H1 (cell line): ENCODE results near the gene RBM6. TPM values are rescaled to one million over a fixed set of nuclear protein-coding genes. Genes with fewer than 3 reads are reported as not detected.
A peak's percentile ranks its signal among the peaks of the same experiment; 100 is the strongest.

Source experiments
- CTCF ChIA-PET: fragments of 300-600 bp; sonication (Branson Sonifier 250); formaldehyde crosslinking; loops from one replicate; lab custom pipeline; 2021; ENCODE audit not compliant: partially characterized antibody; lab: Charles Lee
- POLR2A ChIA-PET: fragments of 300-600 bp; sonication (Branson Sonifier 250); formaldehyde crosslinking; loops from one replicate; lab custom pipeline; 2021; ENCODE audit warnings: inconsistent platforms; ENCODE audit not compliant: partially characterized antibody; lab: Charles Lee
- DNase-seq, 2 experiments: peaks; one replicate each; pipeline versions ENCODE4 v3.0.0 to v3.0.0-alpha.2; 2010 to 2022; ENCODE audit warnings: low spot score in 2 of 2, low read depth in 1 of 2, mixed read lengths in 1 of 2
- FAIRE-seq: peaks from 2 replicates; lab custom pipeline; 2011; peaks lifted over from hg19 to GRCh38; lab: Jason Lieb, UNC
- H2AFZ ChIP-seq: 2 replicates; pipeline ENCODE4 v1.8.1; 2012; ENCODE audit warnings: low read length, inconsistent platforms
- H2AK5ac ChIP-seq: 2 replicates; pipeline ENCODE4 v1.6.1; 2013; ENCODE audit warnings: low read depth, low read length
- H2BK120ac ChIP-seq: replicated peaks from 2 replicates; pipeline ENCODE3; 2013; ENCODE audit warnings: low read depth, low read length, inconsistent platforms
- H2BK12ac ChIP-seq: 2 replicates; pipeline ENCODE4 v1.6.1; 2013; ENCODE audit warnings: low read depth, low read length
- H2BK15ac ChIP-seq: 2 replicates; pipeline ENCODE4 v1.6.1; 2013; ENCODE audit warnings: low read length
- H2BK20ac ChIP-seq: 2 replicates; pipeline ENCODE4 v1.6.1; 2013; ENCODE audit warnings: low read length
- H2BK5ac ChIP-seq: 2 replicates; pipeline ENCODE4 v1.6.1; 2013; ENCODE audit warnings: low read depth, low read length
- H3K14ac ChIP-seq: 2 replicates; pipeline ENCODE4 v1.6.1; 2013; ENCODE audit warnings: inconsistent platforms; ENCODE audit not compliant: insufficient read length
- H3K18ac ChIP-seq: 2 replicates; pipeline ENCODE4 v1.6.1; 2013; ENCODE audit warnings: low read length; ENCODE audit errors: extremely low read depth
- H3K23ac ChIP-seq: 2 replicates; pipeline ENCODE4 v1.6.1; 2013; ENCODE audit warnings: inconsistent platforms; ENCODE audit not compliant: insufficient read length
- H3K23me2 ChIP-seq: 2 replicates; pipeline ENCODE4 v1.6.1; 2013; ENCODE audit warnings: low read depth, low read length
- H3K27ac ChIP-seq: 2 replicates; pipeline ENCODE4 v1.6.1; 2011; ENCODE audit warnings: low read depth, low read length, inconsistent platforms
- H3K27me3 ChIP-seq, 4 experiments: replicated peaks in 1 of 4; 1 replicate in 1 of 4; 2 replicates in 3 of 4; pipeline versions ENCODE4 v1.6.1 to v1.8.1; 2011 to 2013; ENCODE audit warnings: low read length in 3 of 4, mild to moderate bottlenecking in 3 of 4, inconsistent platforms in 2 of 4, mixed read lengths in 2 of 4, moderate library complexity in 1 of 4; ENCODE audit not compliant: control insufficient read depth in 3 of 4, insufficient read depth in 3 of 4; ENCODE audit errors: extremely low read depth in 1 of 4
- H3K36me3 ChIP-seq, 4 experiments: 2 replicates each; pipeline versions ENCODE4 v1.6.1 to v1.8.1; 2011 to 2013; ENCODE audit warnings: mild to moderate bottlenecking in 4 of 4, low read length in 3 of 4, moderate library complexity in 2 of 4, control low read depth in 1 of 4, inconsistent platforms in 1 of 4; ENCODE audit not compliant: insufficient read depth in 4 of 4, control insufficient read depth in 2 of 4
- H3K4ac ChIP-seq: replicated peaks from 2 replicates; pipeline ENCODE3; 2013; ENCODE audit warnings: low read length, low read depth, mixed read lengths, inconsistent platforms; ENCODE audit not compliant: insufficient read length
- H3K4me1 ChIP-seq, 4 experiments: replicated peaks in 1 of 4; 1 replicate in 1 of 4; 2 replicates in 3 of 4; pipeline versions ENCODE4 v1.6.1 to v1.8.1; 2011 to 2013; ENCODE audit warnings: low read length in 3 of 4, inconsistent platforms in 2 of 4, mixed read lengths in 1 of 4; ENCODE audit not compliant: insufficient read depth in 4 of 4, control insufficient read depth in 3 of 4
- H3K4me2 ChIP-seq, 2 experiments: 2 replicates each; pipeline versions ENCODE4 v1.6.1 to v1.8.1; 2011 to 2013; ENCODE audit warnings: low read depth in 2 of 2, low read length in 2 of 2, control low read depth in 1 of 2, inconsistent platforms in 1 of 2, mild to moderate bottlenecking in 1 of 2; ENCODE audit not compliant: insufficient read depth in 1 of 2
- H3K4me3 ChIP-seq, 4 experiments: fragments of 200-600, 300-600 bp in 1 of 4; sonication (generic), shearing (Covaris generic), sonication (Bioruptor Twin) in 1 of 4; 2 replicates each; pipeline versions ENCODE4 v1.5.1 to v1.8.1; 2011 to 2016; ENCODE audit warnings: low read length in 4 of 4, low read depth in 3 of 4, control low read depth in 2 of 4, inconsistent platforms in 2 of 4, mild to moderate bottlenecking in 2 of 4, mixed read lengths in 1 of 4, moderate library complexity in 1 of 4; ENCODE audit not compliant: insufficient read depth in 2 of 4; ENCODE audit errors: extremely low read depth in 1 of 4
- H3K56ac ChIP-seq: replicated peaks from 2 replicates; pipeline ENCODE3; 2013; ENCODE audit warnings: low read depth, mild to moderate bottlenecking, mixed read lengths, low read length, inconsistent platforms; ENCODE audit not compliant: insufficient read length
- H3K79me1 ChIP-seq: 2 replicates; pipeline ENCODE4 v1.6.1; 2013; ENCODE audit warnings: low read depth, low read length, control low read depth
- H3K79me2 ChIP-seq, 2 experiments: 2 replicates each; pipeline versions ENCODE4 v1.6.1 to v1.8.1; 2012 to 2013; ENCODE audit warnings: low read length in 2 of 2, mild to moderate bottlenecking in 2 of 2, inconsistent platforms in 1 of 2; ENCODE audit not compliant: insufficient read depth in 2 of 2, control insufficient read depth in 1 of 2
- H3K9ac ChIP-seq, 4 experiments: replicated peaks in 1 of 4; 1 replicate in 1 of 4; 2 replicates in 3 of 4; pipeline versions ENCODE4 v1.6.1 to v1.8.1; 2011 to 2013; ENCODE audit warnings: low read depth in 3 of 4, low read length in 3 of 4, control low read depth in 2 of 4, mild to moderate bottlenecking in 2 of 4, moderate library complexity in 2 of 4, inconsistent platforms in 1 of 4; ENCODE audit errors: extremely low read depth in 1 of 4
- H3K9me3 ChIP-seq, 2 experiments: 2 replicates each; pipeline versions ENCODE4 v1.6.1 to v1.8.1; 2012 to 2013; ENCODE audit warnings: mild to moderate bottlenecking in 2 of 2, moderate library complexity in 2 of 2, control low read depth in 1 of 2, inconsistent platforms in 1 of 2, low read depth in 1 of 2, low read length in 1 of 2, mixed read lengths in 1 of 2; ENCODE audit not compliant: insufficient read depth in 2 of 2
- H4K20me1 ChIP-seq, 2 experiments: replicated peaks in 1 of 2; 2 replicates each; pipeline versions ENCODE3 to v1.8.1; 2011 to 2013; ENCODE audit warnings: inconsistent platforms in 2 of 2, low read length in 2 of 2, mild to moderate bottlenecking in 1 of 2; ENCODE audit not compliant: insufficient read depth in 2 of 2, control insufficient read depth in 1 of 2
- H4K5ac ChIP-seq: 2 replicates; pipeline ENCODE4 v1.6.1; 2013; ENCODE audit warnings: low read length, low read depth, mixed read lengths, inconsistent platforms; ENCODE audit not compliant: insufficient read length
- H4K8ac ChIP-seq: 2 replicates; pipeline ENCODE4 v1.8.0; 2013; ENCODE audit warnings: mild to moderate bottlenecking, moderate library complexity, low read length, inconsistent platforms; ENCODE audit not compliant: insufficient read depth; ENCODE audit errors: extremely low read depth
- H4K91ac ChIP-seq: replicated peaks from 2 replicates; pipeline ENCODE3; 2013; ENCODE audit warnings: low read length, mixed read lengths, inconsistent platforms; ENCODE audit not compliant: insufficient read length
- EGR1 ChIP-seq: IDR thresholded peaks from 2 replicates; pipeline ENCODE4 v1.6.1; 2011; ENCODE audit warnings: low read depth, low read length, borderline replicate concordance
- HDAC2 ChIP-seq, 2 experiments: fragments of 300-600 bp in 1 of 2; sonication (generic) in 1 of 2; IDR thresholded peaks; 2 replicates each; pipeline ENCODE4 v1.6.1; 2011 to 2012; ENCODE audit warnings: low read depth in 2 of 2, low read length in 2 of 2, mild to moderate bottlenecking in 2 of 2, moderate library complexity in 2 of 2, borderline replicate concordance in 1 of 2, inconsistent platforms in 1 of 2
- JUN ChIP-seq: IDR thresholded peaks from 2 replicates; pipeline ENCODE4 v1.6.1; 2011; ENCODE audit warnings: low read depth, mild to moderate bottlenecking, improper control_type of control experiment, low read length
- KDM1A ChIP-seq: fragments of 200-600, 300-600 bp; sonication (generic); IDR thresholded peaks from 2 replicates; pipeline ENCODE4 v1.7.1; 2016; ENCODE audit warnings: mild to moderate bottlenecking, low read length, borderline replicate concordance
- POU5F1 ChIP-seq: IDR thresholded peaks from 2 replicates; pipeline ENCODE4 v1.6.1; 2011; ENCODE audit warnings: low read depth, mild to moderate bottlenecking, low read length, moderate library complexity
- SIRT6 ChIP-seq: IDR thresholded peaks from one replicate; pipeline ENCODE4 v1.7.1; 2012; ENCODE audit warnings: low read length, inconsistent platforms
- TCF12 ChIP-seq: IDR thresholded peaks from 2 replicates; pipeline ENCODE4 v1.6.1; 2011; ENCODE audit warnings: low read depth, mild to moderate bottlenecking, low read length
- WGBS, 2 experiments: shearing (Covaris generic) in 1 of 2; methylation state at CpG; one replicate each; pipeline versions ENCODE4 v1.1.6 to v1.1.7; 2013 to 2015; ENCODE audit warnings: low lambda C conversion rate in 2 of 2, mixed read lengths in 2 of 2, inconsistent platforms in 1 of 2, low coverage in 1 of 2, missing lambda C conversion rate in 1 of 2; ENCODE audit not compliant: insufficient replicate concordance in 2 of 2, insufficient coverage in 1 of 2, insufficient read length in 1 of 2; ENCODE audit errors: extremely low coverage in 1 of 2, missing lambda C conversion rate in 1 of 2; 5-methylcytosine and 5-hydroxymethylcytosine counted together
- polyA plus RNA-seq, 7 experiments: library from polyadenylated mRNA; depleted of rRNA in 3 of 7; stranded (reverse) in 5 of 7; unstranded in 2 of 7; fragments of >200 nt in 5 of 7; fragments of 200-250 nt in 2 of 7; gene quantifications; 1 replicate in 5 of 7; 2 replicates in 1 of 7; 4 replicates in 1 of 7; pipeline versions ENCODE4 v1.2.1 to v1.2.3, GENCODE V29; 2011 to 2013; ENCODE audit warnings: missing spikeins in 2 of 7, mixed read lengths in 2 of 7
- total RNA-seq: library from RNA; stranded (reverse); fragmentation: NEBNext Ultra II Directional; extraction: Animal tissue kit (Norgen Biotek cat#: 25700); gene quantifications from 2 replicates; pipeline ENCODE4 v1.2.1, GENCODE V29; 2021

RBM6 gene
- total and polyA plus RNA-seq, 2 of the 8 experiments (the other 6 are each of a cell fraction or from before 2014, with no cell fraction given) = 30.6 to 80.1 TPM

- Histone ChIP-seq H2BK5ac (no peak overlapping the region), H4K91ac (no peak overlapping the region), H2BK20ac (no peak overlapping the region), H4K8ac (peak overlapping the region; percentile 47; the same call in 1 of the 2 replicates), H3K4ac (no peak overlapping the region), H4K20me1 (peaks cover 2 to 20% of the 10 kb centered on the region in 2 experiments)
- no peak for TF ChIP-seq SIRT6
- TF ChIP-seq HDAC2 (IDR thresholded peaks at IDR 0.05; ENCODE audit: borderline replicate concordance in 1 of 2, low read depth in 2 of 2, low read length in 2 of 2) = no peak
- no peak for TF ChIP-seq POU5F1
- no peak for TF ChIP-seq KDM1A
- TF ChIP-seq TCF12 = no peak
- no peak for TF ChIP-seq EGR1
- no peak for TF ChIP-seq JUN
- TF ChIP-seq, all 59 proteins: peak for 0
- Histone ChIP-seq H3K14ac (no peak overlapping the region), H3K23me2 (no peaks in the 10 kb centered on the region), H3K4me1 (0 out of 7 replicates have a peak, but pooled peaks cover 0 to 2% (median 0%) of the 10 kb centered on the region in 4 experiments), H2BK15ac (no peak overlapping the region), H3K9me3 (no peaks in the 10 kb centered on the region), H3K36me3 (peaks cover 46 to 75% (median 65%) of the 10 kb centered on the region in 4 experiments), H2AK5ac (no peak overlapping the region), H3K18ac (no peak overlapping the region), H3K4me2 (no peak overlapping the region), H3K79me1 (no peaks in the 10 kb centered on the region), H3K4me3 (no peak overlapping the region), H4K5ac (no peak overlapping the region), H3K23ac (no peak overlapping the region), H3K27me3 (no peaks in the 10 kb centered on the region), H3K27ac (no peak overlapping the region), H2BK12ac (no peak overlapping the region), H3K9ac (no peak overlapping the region), H3K56ac (no peak overlapping the region), H2BK120ac (no peak overlapping the region), H2AFZ (no peak overlapping the region), H3K79me2 (no peaks in the 10 kb centered on the region)
- ChIA-PET CTCF (interaction anchor here (0.6 to 20.9 kb wide), 6 partner anchors 10 to 142 kb away, joined by 3 to 591 read pairs (median 4); partner anchors contain the start of gene GNAT1), POLR2A (interaction anchor here (1.2 to 11.1 kb wide), 10 partner anchors 9 to 177 kb away, joined by 3 to 133 read pairs (median 4); partner anchors contain the start of genes GNAT1 and RBM6)
- DNase-seq = no peak
- FAIRE-seq = no peak
- 95% methylated on average over 8 of the region's 8 CpGs; no CpG with 5 or more reads in 1 of the 2 experiments for WGBS, 2 experiments
Observed at GRCh38 chr3:50117120-50117519, 177.2 kb downstream of the RBM6 start.
